ENCODE results near the gene LSG1. TPM values are rescaled to one million over a fixed set of nuclear protein-coding genes. Genes with fewer than 3 reads are reported as not detected.

LSG1 gene
- total RNA-seq, 3 donors from 2014 or later (not counting 1 experiment from before 2014, with no cell fraction given) = 56.4 to 67.6 (median 64.9) TPM

DNA sequence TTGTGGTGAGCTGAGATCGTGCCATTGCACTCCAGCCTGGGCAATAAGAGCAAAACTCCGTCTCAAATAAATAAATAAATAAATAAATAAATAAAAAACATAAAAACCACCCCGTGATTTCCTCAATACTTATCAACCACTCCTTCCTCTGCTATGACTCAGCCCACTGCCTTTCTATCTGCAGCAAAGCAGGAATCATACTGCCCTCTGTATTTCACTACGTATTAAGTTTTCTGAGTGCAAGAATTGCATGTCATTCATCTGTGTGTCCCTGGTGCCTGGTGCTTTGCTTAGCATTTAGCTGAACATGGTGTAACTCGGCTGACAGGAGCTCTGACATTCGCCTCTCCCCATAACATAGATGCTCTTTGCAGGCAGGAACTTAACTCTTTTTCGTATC lies 7.1 kb downstream of the LSG1 start:
- Mint-ChIP-seq H3K9me3 (no peaks in the 10 kb centered on the region), H3K36me3 (peaks cover 17% of the 10 kb centered on the region)

DNA sequence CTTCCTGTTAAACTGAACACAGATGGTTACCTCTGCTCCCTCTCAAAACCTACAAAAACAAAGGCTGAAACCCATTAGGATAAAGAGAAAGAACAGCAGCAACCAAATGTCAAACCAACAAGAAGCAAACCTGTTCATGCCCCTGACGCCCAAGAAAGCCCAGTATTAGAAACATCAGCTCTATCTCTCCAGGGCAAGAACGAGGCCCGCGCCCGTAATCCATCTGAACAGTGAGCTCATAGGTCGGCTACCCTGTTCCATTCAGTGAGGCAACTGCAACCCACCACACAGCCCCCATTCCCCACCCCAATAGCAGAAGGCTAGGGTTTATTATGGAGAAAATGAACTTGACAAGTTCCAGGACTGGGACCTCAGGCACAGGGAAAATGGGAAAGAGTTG lies 10.0 kb downstream of the LSG1 start:
- Mint-ChIP-seq H3K4me3 (no peak overlapping the region), H3K36me3 (peaks cover 25% of the 10 kb centered on the region), H3K9me3 (no peaks in the 10 kb centered on the region), H3K27ac (no peak overlapping the region), H3K27me3 (ENCODE audit: low read depth in 2 of 2) (no peaks in the 10 kb centered on the region), H3K4me1 (peaks cover 4 to 11% of the 10 kb centered on the region in 2 donors)
- Histone ChIP-seq H3K4me1 (ENCODE audit: control insufficient read depth, insufficient read depth, low read length) (no peaks in the 10 kb centered on the region), H3K27ac (ENCODE audit: low read length) (no peak overlapping the region), H3K36me3 (ENCODE audit: control insufficient read depth, insufficient read depth, low read length) (peaks cover 59% of the 10 kb centered on the region), H3K4me3 (ENCODE audit: low read length) (no peak overlapping the region), H3K9me3 (ENCODE audit: control insufficient read depth, insufficient read depth, low read length) (no peaks in the 10 kb centered on the region), H3K27me3 (ENCODE audit: control insufficient read depth, insufficient read depth, low read length) (no peaks in the 10 kb centered on the region)
- DNase-seq (no peak), ATAC-seq (no peak)
- TF ChIP-seq, protein P1, sequence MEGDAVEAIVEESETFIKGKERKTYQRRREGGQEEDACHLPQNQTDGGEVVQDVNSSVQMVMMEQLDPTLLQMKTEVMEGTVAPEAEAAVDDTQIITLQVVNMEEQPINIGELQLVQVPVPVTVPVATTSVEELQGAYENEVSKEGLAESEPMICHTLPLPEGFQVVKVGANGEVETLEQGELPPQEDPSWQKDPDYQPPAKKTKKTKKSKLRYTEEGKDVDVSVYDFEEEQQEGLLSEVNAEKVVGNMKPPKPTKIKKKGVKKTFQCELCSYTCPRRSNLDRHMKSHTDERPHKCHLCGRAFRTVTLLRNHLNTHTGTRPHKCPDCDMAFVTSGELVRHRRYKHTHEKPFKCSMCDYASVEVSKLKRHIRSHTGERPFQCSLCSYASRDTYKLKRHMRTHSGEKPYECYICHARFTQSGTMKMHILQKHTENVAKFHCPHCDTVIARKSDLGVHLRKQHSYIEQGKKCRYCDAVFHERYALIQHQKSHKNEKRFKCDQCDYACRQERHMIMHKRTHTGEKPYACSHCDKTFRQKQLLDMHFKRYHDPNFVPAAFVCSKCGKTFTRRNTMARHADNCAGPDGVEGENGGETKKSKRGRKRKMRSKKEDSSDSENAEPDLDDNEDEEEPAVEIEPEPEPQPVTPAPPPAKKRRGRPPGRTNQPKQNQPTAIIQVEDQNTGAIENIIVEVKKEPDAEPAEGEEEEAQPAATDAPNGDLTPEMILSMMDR (IDR thresholded peaks at IDR 0.05) = no peak
- 68% methylated on average over 5 of the region's 6 CpGs for WGBS (ENCODE audit: insufficient coverage)
- intact Hi-C loops (cut with micrococcal nuclease) = no loop called here

More for the DNA sequence above, 7.1 kb downstream of the LSG1 start:
- Mint-ChIP-seq H3K4me3 (no peak overlapping the region), H3K4me1 (peaks cover 16 to 23% of the 10 kb centered on the region in 2 donors), H3K27ac (no peak overlapping the region), H3K27me3 (ENCODE audit: low read depth in 2 of 2) (no peaks in the 10 kb centered on the region)
- Histone ChIP-seq H3K9me3 (ENCODE audit: control insufficient read depth, insufficient read depth, low read length) (no peaks in the 10 kb centered on the region), H3K27me3 (ENCODE audit: control insufficient read depth, insufficient read depth, low read length) (no peaks in the 10 kb centered on the region), H3K27ac (ENCODE audit: low read length) (no peak overlapping the region), H3K36me3 (ENCODE audit: control insufficient read depth, insufficient read depth, low read length) (peaks cover 53% of the 10 kb centered on the region), H3K4me3 (ENCODE audit: low read length) (no peak overlapping the region), H3K4me1 (ENCODE audit: control insufficient read depth, insufficient read depth, low read length) (no peaks in the 10 kb centered on the region)
- TF ChIP-seq, protein P1 (IDR thresholded peaks at IDR 0.05) = no peak
- intact Hi-C loops (cut with micrococcal nuclease) = no loop called here
- DNase-seq (no peak), ATAC-seq (peak in 1 of 3 donors; percentile 70)
- WGBS (ENCODE audit: insufficient coverage) = 91% methylated on average over 7 of the region's 7 CpGs

DNA sequence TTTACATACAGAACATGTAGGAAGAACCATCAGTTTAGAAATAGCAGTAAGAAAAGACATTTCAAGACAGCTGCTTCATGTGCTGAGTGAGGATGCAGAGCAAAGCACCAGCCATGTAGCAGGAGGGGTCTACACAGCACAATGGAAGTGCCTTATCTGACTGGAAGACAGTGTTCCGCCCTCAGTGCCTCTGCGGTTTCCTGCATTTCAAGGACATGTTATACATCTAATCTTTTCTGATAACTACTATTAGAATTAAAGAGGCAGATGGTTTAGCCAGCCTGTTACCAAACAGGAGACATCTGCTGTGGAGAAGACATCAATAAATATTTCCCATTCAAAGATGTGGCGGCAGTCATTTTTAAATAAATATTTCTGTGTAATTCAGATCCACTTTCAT lies 10.6 kb downstream of the LSG1 start:
- peaks cover 4 to 11% of the 10 kb centered on the region in 2 donors for H3K4me1 Mint-ChIP-seq
- TF ChIP-seq, protein P1 (IDR thresholded peaks at IDR 0.05) = no peak
- no peaks in the 10 kb centered on the region for H3K9me3 Mint-ChIP-seq
- no peaks in the 10 kb centered on the region for H3K27me3 ChIP-seq (ENCODE audit: control insufficient read depth, insufficient read depth, low read length)
- no peak overlapping the region for H3K27ac ChIP-seq (ENCODE audit: low read length)
- 80% methylated on average over 1 of the region's 3 CpGs for WGBS (ENCODE audit: insufficient coverage)
- H3K4me3 ChIP-seq (ENCODE audit: low read length) = no peak overlapping the region
- H3K27ac Mint-ChIP-seq = peak overlapping the region in 1 of 2 donors; percentile 46
- H3K27me3 Mint-ChIP-seq (ENCODE audit: low read depth in 2 of 2) = no peaks in the 10 kb centered on the region
- DNase-seq (no peak), ATAC-seq (no peak)
- H3K4me3 Mint-ChIP-seq = no peak overlapping the region
- no peaks in the 10 kb centered on the region for H3K4me1 ChIP-seq (ENCODE audit: control insufficient read depth, insufficient read depth, low read length)
- H3K36me3 Mint-ChIP-seq = peaks cover 24% of the 10 kb centered on the region
- intact Hi-C loops (cut with micrococcal nuclease) = no loop called here
- peaks cover 59% of the 10 kb centered on the region for H3K36me3 ChIP-seq (ENCODE audit: control insufficient read depth, insufficient read depth, low read length)
- H3K9me3 ChIP-seq (ENCODE audit: control insufficient read depth, insufficient read depth, low read length) = no peaks in the 10 kb centered on the region

DNA sequence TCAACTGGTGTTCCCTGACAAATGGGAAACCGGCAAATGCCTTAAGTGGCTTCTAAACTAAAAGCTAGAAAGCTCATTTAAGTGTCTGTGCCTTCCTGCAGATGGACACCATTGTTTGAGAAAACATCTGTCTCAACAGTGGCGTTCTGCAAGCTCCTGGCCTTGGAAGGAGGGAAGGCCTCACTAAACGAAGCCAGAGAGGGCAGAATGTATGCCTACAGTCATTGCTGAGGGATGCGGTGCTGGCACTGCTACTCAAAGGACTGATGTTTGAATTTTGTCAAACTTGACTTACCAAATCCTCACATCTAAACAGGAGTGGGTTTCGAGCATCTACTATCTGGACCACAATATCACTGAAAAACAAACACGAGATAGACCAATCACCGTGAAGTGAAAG lies 12.2 kb downstream of the LSG1 start:
- DNase-seq = no peak
- intact Hi-C loops (cut with micrococcal nuclease) = no loop called here
- H3K27me3 ChIP-seq (ENCODE audit: control insufficient read depth, insufficient read depth, low read length) = no peaks in the 10 kb centered on the region
- no peak overlapping the region for H3K27ac ChIP-seq (ENCODE audit: low read length)
- H3K9me3 ChIP-seq (ENCODE audit: control insufficient read depth, insufficient read depth, low read length) = no peaks in the 10 kb centered on the region
- WGBS (ENCODE audit: insufficient coverage) = 86% methylated on average over 7 of the region's 7 CpGs
- Mint-ChIP-seq H3K27me3 (ENCODE audit: low read depth in 2 of 2) (no peaks in the 10 kb centered on the region), H3K4me1 (peaks cover 4 to 11% of the 10 kb centered on the region in 2 donors), H3K9me3 (no peaks in the 10 kb centered on the region), H3K4me3 (no peak overlapping the region), H3K36me3 (peaks cover 11% of the 10 kb centered on the region), H3K27ac (no peak overlapping the region)
- TF ChIP-seq, protein P1 (IDR thresholded peaks at IDR 0.05) = no peak
- no peak for ATAC-seq
- H3K4me1 ChIP-seq (ENCODE audit: control insufficient read depth, insufficient read depth, low read length) = no peaks in the 10 kb centered on the region
- no peak overlapping the region for H3K4me3 ChIP-seq (ENCODE audit: low read length)
- H3K36me3 ChIP-seq (ENCODE audit: control insufficient read depth, insufficient read depth, low read length) = peaks cover 48% of the 10 kb centered on the region

Measured in natural killer cell (primary cell).